Stimulated activated CD8-positive, alpha-beta memory T cell treated with anti-CD3 and anti-CD28 coated beads, Interleukin-12 subunit alpha, Interleukin-12 subunit beta, amount 100 ng/mL, for 4 hours (primary cell): ENCODE data around the gene ATE1.
A peak's percentile ranks its signal among the peaks of the same experiment; 100 is the strongest.
"Not testable (repeated sequence)": the region's sequence is repeated elsewhere in the genome, so short reads cannot be mapped to it uniquely, and the experiment has no call there.

Source experiments
- DNase-seq: peaks from one replicate; pipeline ENCODE4 v3.0.0-alpha.2; 2020; ENCODE audit warnings: low read depth

Gene ATE1

DNA sequence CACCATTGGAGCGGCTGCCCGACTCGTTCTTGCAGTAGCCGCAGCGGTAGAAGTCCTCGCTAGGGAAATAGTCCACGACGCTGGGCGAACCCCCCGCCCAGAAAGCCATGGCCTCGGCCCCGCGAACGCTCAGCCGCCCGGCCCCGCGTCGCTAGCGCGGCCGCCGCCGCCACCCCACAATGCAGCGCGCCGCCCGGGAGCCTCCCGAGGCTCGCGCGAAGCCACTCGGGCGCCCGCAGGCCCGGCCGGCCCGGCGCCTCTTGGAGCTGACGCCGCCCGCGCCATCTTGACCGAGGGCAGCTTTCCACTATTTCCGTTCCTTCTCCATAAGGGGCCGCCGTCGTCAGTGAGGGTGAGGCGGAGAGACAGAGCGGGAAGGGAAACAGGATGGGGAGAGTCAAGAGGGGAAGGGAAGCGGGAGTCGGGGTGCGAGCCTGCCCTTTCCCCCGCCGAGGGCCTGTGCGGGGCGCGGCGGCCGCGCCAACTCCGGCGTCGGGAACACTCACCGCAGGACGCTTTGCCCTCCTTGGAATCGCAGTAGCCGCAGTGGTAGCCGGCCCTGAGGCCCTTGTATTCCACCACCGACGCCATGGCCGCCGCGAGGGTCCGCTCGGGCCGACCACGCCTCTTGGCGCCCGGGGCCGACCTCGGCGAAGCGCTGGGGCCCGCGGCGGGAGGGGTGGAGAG, at the start of gene ATE1:
ATE1 (minus strand) TSS at position 191 of the 687 bp plus-strand sequence; CDS start at position 109, 82 bp downstream.
- peak; percentile 72 for DNase-seq

DNA sequence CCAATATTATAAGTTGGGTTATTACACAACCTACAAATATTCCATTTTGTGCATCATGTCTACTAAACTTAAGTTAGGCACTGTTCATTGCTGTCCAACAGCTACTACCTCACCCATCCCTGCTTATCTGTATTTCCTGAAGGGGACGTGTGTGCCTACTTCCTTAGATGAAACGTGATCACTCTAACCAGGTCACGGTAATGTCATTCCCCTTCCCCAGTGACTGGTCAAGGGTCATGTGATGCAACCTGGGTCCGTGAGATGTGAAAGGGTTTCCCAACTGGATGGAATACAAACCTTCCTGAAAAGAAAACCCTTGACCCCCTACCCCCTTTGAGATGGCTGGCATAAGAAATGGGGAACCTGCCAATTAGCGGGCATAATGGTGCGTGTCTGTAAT, 48.8 kb upstream of the ATE1 start:
- DNase-seq, result no peak

DNA sequence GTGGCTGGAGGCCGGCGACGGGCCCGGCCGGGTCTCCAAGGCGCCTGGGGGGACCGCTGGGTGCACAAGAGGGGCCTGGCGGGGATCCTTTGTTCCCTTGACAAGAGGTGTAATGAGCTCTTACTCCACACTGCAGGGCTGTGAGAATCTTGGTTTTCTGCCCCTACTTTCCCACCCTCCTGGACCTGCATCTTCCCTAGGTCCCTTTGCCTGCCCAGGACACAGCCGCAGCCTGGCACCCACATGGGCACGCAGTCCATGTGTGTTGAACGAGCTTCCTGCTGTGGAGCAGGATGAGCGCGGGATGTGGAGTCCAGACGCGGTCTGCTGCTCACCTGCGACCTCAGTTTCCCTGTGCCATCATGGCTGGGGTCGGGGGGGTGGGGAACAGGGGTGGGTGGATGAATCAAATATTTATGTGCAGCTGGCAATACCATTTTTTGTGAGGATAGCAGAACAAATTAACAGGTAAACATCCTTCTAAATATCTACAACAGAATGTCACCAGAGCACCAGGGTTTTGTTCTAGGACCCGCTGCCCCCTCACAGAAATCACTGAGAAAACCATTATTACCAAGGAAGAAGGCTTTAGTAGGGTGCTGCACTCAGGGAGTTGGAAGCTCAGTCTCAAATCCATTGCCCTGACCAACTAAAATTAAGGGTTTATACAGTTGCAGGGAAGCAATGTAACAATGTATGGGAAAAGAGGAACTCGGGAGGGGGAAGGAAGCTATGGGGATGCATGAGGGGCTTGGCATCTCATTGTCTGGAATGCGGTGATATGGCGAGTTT, 47.7 kb upstream of the ATE1 start:
- DNase-seq, result no peak

DNA sequence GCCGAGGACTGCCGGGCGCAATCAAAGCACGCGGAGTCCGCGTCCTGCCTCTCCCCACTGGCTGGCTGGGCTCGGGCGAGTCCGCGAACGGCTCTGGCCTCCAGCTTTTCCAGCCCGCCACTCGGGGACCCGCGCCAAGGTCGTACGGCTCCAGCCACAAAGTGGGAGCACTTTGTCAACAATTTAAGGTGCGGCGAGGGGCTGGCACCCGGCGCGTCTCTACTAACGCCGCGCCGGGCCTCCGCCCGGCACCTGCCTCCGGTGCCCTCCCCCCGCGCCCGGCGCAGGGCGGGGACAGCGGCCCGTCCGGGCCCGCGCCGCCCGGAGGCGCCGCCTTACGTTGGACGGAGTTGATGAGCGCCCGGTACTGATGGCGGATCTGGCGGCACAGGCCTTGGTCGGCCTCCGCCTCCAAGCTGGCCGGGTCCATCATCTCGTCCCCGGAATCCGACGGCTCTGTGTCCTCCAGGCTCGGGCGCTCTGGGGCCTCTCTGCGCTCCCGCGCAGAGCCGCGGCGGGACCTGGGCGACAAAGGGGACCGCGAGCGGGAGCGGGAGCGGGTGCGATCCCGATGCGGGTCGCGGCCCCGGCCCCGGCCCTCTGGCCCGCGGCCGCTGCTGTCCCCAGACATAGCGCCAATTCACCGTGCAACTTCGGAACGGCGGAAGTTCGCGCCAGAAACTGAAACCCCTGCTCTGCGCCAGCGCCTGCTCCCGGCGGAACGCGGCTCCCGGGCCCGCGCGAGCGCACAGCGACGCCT, 46.9 kb upstream of the ATE1 start, which contains the start of gene NSMCE4A:
NSMCE4A (minus strand) TSS at position 683 of the 760 bp plus-strand sequence; CDS start at position 631, 52 bp downstream.
- peak; percentile 62 for DNase-seq

DNA sequence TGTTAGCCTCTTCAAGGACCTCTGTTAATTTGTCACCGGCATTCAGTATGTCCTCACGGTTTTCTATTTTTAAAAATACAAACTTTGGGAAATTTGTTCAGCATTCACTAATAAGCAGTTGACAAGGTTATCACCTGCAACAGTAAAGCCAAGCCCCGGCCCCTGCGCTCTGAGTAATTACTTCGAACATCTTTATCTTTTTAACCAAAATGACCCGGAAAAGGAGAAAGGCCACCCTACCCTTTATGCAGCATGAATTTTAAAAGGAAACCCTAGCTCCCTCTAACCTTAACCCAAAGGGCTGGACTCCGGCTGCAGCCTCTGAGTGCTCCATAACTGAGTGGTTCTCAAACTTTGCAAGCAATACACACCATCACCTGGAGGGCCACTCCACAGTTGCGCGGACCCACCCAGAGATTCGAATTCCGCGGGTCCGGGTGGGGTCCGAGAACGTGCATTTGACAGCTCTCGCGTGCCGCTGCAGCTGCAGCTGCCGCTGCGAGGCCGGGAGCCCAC, 46.2 kb upstream of the ATE1 start:
- no peak for DNase-seq

DNA sequence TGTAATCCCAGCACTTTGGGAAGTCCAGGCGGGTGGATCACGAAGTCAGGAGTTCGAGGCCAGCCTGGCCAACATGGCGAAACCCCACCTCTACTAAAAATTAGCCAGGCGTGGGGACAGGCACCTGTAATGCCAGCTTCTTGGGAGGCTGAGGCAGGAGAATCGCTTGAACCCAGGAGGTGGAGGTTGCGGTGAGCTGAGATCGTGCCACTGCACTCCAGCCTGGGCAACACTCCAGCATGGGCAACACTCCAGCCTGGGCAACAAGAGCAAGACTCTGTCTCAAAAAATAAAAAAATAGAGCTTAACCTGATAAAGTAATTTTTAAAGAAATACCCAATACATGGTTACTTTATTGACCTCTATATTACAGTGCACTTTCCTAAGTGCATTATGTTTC, 41.3 kb upstream of the ATE1 start:
- DNase-seq, result not testable (repeated sequence)

DNA sequence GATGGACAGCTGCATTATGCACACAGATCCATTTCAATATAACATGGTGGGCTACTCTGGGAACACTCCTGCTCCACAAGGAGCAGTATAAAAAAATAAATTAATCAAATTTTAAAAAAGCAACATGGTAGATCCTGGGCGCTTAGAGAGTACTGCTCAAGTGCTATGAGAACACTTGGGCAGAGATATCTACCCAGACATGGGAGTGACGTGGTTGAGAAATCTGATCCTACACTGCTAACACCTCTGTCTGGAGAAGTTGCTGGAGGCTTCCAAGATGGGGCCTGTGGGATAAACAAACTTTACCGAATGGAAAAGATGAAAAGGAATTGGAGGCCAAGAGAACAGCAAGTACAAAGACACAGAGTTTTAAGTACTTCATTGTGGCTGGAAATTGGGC, 38.2 kb upstream of the ATE1 start:
- no peak for DNase-seq

DNA sequence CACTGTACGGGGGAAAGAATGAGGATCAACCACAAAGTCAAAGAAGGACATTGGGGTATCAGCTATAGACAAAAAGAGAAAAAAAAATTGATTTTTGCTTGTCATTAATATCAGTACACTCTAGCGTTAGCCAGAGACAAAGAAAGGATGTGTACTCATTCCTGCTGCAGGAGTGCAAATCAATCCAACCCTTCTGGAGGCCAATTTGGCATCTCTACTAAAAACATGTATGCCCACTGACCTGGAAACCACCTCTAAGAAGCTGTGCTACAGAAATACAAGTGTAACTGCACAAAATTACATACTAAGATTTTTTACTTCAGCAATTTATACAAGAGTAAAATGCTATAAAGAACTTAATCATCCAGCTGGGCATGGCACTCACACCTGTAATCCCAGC, 33.6 kb upstream of the ATE1 start:
- DNase-seq, result no peak

DNA sequence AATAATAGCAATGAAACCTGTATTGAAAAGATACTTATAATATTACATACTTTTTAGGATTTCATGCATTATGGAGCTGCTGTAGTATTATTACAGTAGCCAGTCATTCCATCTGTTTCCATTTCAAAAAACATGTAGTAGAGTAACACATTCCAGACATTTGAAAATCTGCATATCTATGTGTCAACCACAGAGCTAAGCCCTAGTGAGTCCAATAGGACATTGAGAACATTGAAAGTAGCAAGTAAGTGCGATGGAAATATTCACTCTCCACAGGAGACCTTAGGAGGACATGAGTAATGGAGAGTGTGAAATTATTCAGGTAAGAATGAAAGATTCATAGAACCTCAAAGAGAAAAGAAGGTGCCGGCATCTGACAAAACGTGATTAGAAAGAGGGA, 31.8 kb upstream of the ATE1 start:
- no peak for DNase-seq

DNA sequence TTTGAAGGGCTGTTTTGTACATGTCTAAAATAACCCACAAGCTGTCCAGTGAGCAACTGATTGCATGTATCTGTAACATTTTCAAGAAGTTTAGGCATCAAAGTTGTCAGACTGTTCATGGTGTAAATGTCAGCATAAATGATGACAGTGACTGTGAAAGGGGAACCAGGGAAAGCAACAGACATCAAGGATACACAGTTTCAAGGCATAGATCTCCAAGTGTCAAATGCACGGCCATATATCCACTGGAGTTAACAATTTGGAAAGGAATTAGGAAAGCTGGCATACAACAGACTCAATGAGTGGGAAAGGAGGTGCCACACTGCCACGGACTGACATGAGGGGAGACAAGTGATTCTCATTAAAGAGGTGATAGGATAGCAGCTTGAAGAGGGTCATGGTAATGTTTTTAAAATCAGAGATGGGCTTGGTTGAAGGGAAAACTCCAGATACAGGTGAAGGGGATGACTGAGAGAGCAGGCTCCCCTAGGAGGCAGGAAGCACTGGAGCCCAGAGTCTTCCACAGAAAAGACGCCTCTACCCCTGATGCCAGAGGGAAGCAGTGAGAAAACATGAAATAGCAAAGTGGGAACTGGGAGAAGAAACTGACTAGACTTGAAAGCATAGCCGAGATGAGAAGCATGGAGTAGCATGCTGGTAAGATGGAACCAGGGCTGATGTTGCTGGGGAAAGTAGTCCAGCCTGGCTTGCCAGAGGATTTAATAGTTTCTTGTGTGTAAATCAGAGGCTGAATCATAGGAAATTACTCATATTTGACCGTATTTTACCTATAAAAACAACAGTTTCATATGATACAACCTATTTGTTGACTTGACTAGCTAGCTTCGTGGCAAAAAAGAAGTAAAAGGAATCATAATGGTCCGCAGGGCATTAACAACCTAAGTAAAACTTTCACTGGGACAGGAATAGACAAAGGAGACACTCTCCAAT, 28.6 kb upstream of the ATE1 start:
- no peak for DNase-seq

DNA sequence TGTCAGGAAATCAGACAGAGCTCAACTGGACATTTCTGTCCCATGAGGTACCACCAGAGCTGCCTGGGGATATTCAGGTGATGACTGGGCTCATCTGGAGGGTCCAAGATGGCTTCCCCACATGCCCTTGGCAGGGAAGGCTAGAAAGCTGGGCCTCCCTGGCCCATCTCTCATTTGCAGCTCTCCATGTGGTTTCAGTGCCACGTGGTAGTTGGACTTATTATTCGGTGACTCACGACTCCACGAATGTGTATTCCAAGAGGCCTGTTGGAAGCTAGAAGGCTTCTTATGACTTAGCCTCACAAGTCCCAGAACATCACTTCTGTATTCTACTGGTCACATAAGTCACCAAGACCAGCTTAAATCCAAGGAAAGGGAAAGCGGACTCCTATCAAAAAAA, 24.4 kb upstream of the ATE1 start:
- DNase-seq, result no peak

DNA sequence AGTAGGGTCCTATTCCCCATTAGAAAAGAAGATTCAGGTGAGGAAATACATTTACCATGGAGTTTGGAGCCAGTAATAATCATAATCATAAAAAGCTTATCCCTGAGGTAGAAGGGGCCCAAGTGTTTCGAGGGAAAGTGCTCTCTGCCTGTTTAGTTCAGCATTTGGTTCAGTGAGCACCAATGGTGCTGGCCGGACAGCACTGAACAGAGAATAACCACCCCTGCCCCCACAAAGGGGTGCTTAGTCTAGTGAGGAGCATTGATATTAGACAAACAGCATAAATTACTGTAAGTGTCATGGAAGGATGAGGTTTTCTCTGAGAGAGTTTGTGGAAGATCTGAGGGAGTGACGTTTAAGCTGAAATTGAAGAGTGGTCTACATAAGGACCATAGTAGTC, 21.6 kb upstream of the ATE1 start:
- no peak for DNase-seq

DNA sequence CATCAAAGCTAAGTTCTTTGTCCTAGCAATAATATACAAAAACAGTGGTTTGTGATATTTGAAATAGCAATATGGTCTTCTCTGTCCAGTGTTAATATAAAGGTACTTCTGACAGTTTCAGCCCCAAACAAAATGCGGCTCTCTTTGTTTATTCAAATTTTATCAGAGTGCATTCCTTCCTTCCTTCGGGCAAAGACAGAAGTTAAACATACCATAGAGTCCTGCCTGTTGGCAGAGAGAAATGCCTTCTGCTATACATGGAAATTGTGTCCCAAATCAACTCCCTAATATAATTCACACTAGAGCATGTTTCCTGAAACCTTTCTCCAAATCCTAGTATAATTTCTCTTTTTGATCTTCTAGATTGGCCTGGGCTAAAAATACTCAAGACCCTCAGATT, 21.2 kb upstream of the ATE1 start:
- DNase-seq, result no peak

DNA sequence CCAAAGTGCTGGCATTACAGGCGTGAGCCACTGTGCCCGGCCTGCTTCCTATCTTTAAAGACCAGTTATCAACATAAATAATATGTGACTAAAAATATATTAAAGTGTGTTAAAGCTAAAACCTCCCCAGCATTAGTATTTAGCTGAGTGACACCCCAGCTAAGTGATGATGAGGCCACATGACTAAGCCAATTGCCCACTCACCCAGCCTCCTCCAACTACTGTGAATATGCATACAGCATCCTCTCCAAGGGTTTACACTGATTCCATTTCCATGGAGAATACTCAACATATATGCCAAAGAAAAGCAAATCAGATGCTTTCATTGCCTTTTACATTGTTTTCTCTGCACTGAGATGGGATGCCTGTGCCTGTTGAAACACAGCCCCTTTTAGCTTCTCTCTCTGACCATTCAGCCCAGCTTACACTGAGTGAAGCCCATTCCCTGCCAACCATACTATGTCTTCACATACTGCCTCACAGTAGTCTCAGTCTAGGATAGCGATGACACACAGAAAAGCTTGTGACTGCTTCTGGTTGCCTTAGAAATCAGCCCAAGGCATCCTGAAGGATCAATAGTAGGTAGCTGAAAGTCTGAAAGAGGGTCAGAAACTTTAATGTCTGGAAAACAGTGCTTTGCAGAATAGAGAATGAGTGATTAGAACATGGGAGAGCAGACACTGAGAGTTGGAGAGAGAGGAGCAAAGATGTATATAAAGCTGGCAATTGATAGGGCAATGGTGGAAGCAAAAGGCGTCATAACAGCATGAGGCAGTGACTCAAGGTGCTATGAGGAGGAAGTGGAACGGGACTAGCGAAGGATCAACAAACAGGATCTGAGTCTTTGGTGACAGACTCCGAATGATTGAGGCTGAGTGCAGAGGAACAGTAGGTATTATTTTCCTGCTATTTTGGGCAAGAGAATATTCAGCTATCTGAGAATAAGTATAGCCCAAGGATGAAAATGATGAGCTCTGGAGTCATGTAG, 19.8 kb upstream of the ATE1 start:
- no peak for DNase-seq

DNA sequence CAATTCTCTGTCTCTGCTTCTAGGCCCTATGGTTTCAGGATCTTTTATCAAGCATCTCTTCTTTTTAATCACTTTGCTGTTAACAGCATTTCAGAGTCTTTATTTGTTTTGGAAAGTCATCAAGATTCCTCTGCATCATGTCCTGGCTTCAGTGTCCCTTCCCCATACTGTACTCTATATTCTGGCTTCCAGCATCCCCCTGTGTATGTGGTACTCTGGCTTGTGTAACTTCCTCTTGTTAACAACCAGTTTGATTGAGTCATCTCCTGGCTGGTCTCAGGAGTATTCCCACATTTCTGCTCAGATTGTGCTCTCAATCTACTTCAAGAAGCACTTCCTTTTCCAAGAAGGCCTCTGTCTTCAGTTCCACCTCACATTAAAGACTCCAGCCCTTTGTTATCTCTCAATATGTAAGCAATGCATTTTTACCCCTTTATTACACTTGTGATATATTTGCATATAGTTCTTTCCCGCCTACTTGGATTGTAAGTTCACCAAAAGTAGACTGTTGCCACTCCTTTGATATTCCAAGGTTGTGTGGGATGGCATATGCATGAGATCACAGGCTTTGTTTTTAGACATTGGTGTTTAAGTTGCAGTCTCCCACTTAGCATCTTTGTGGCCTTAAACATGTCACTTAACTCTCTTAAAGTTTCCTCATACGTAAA, 15.1 kb upstream of the ATE1 start:
- no peak for DNase-seq

DNA sequence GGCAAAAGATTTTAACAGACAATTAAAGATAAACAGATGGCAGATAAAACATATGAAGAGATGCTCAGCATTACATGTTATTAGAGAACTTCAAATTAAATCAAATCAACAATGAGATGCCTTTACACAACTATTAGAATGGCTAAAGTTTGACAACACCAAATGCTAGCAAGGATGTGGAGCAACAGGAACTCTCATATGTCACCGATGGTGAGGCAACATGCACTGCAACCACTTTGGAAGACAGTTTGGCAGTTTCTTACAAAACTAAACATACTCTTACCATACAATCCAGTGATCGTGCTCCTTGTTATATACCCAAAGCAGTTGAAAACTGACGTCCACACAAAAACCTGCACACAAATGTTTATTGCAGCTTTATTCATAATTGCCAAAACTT, 13.7 kb upstream of the ATE1 start:
- DNase-seq, result no peak

DNA sequence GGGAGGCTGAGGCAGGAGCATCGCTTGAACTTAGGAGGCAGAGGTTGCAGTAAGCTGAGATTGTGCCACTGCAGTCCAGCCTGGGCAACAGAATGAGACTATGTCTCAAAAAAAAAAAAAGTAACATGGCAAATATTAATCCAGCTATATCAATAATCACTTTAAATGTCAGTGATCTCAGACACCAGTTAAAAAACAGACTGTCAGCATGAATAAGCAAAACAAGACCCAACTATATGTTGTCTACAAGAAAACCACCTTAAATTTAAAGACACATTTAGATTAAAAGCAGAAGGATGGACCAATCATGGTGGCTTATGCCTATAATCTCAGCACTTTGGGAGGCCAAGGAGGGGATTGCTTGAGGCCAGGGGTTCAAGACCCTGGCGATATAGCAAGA, 8.5 kb upstream of the ATE1 start:
- no peak for DNase-seq

DNA sequence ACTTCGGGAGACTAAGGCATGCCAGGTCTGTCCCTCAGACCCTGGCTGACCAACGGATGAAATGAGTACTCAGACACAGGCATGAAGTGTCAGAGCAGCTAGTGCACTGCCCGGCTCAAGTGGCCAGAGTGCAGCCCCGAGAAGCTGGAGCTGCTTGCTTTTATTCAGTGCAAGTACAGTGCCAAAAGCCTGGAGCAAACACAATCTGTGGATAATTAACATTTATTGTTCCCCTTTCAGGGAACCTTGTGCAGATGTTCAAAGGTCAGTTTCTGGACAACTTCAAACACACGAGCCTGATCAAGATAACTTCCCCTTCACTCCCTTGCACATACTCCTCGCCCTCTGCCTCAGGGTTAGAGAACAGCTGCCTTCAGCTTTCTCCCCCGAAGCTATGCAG, 7.9 kb upstream of the ATE1 start:
- no peak for DNase-seq

DNA sequence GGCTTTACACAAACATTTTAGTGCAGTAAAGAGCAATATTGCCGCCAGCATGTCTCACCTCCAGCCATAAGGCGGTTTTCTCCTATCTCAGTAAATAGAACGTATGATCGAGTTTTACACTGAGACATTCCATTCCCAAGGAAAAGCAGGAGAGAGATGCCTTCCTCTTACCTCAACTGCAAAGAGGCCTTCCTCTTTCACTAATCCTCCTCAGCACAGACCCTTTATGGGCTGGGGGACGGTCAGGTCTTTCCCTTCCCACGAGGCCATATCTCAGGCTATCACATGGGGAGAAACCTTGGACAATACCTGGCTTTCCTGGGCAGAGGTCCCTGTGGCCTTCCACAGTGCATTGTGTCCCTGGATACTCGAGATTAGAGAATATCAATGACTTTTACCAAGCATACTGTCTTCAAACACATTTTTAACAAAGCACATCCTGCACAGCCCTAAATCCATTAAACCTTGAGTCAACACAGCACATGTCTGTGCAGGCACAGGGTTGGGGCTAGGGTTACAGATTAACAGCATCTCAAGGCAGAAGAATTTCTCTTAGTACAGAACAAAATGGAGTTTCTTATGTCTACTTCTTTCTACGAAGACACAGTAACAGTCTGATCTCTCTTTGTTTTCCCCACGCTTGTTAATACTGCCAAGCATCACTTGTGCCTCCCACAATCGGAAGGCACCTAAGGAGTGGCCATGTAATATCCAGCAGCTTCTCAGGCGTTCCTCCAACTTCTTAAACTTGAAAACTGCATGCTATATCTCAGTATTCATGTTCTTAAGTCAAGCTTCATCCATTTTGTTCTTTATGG, 2.6 kb upstream of the ATE1 start:
- DNase-seq, result not testable (repeated sequence)
